ENCODE results near the gene TNFAIP8L1. TPM values are rescaled to one million over a fixed set of nuclear protein-coding genes. Genes with fewer than 3 reads are reported as not detected.

Gene TNFAIP8L1
- total RNA-seq, 4 donors from 2014 or later, result 7.3 to 8.8 (median 8.4) TPM

- Histone ChIP-seq H3K27me3 (no peaks in the 10 kb centered on the region), H3K36me3 (peaks cover 0 to 14% (median 0%) of the 10 kb centered on the region in 3 donors), H3K4me1 (peaks cover 0 to 30% (median 11%) of the 10 kb centered on the region in 4 donors), H3K27ac (peak overlapping the region; percentile 37 to 86 (median 59)), H3K4me3 (no peak overlapping the region), H3K9me3 (no peaks in the 10 kb centered on the region)
- peak; percentile 44 to 65 for TF ChIP-seq EP300 (IDR thresholded peaks at IDR 0.05)
- peak in 1 of 5 experiments; percentile 27 for TF ChIP-seq CTCF (IDR thresholded peaks at IDR 0.05)
- TF ChIP-seq POLR2A (IDR thresholded peaks at IDR 0.05), result no peak
- peak; percentile 41 to 54 for DNase-seq (ENCODE audit: low spot score in 2 of 2)
- 53 to 56% methylated on average over 17 to 18 of the region's 20 CpGs for whole genome bisulfite sequencing, 2 donors
Measured at GRCh38 chr19:4647676-4648644, 8.6 kb downstream of the TNFAIP8L1 start.

- H3K27me3 ChIP-seq, result no peaks in the 10 kb centered on the region
Measured at GRCh38 chr19:4649392-4650047, 10.2 kb downstream of the TNFAIP8L1 start.

GRCh38 chr19:4650159-4650558 is 10.8 kb downstream of the TNFAIP8L1 start:
- Histone ChIP-seq H3K4me1 (peaks cover 0 to 30% (median 11%) of the 10 kb centered on the region in 4 donors), H3K36me3 (peaks cover 0 to 28% (median 0%) of the 10 kb centered on the region in 3 donors), H3K27me3 (no peaks in the 10 kb centered on the region), H3K27ac (peak overlapping the region; percentile 25 to 86 (median 57)), H3K9me3 (no peaks in the 10 kb centered on the region), H3K4me3 (no peak overlapping the region)
- DNase-seq (ENCODE audit: low spot score in 2 of 2), result no peak
- WGBS, 2 donors, result 40 to 49% methylated on average over 2 of the region's 2 CpGs
- no peak for TF ChIP-seq EP300 (IDR thresholded peaks at IDR 0.05)
- TF ChIP-seq POLR2A (IDR thresholded peaks at IDR 0.05), result no peak
- TF ChIP-seq CTCF (IDR thresholded peaks at IDR 0.05), result no peak

More at GRCh38 chr19:4649392-4650047, 10.2 kb downstream of the TNFAIP8L1 start:
- 54 to 61% methylated on average over 8 to 15 of the region's 19 CpGs for WGBS, 2 donors
- H3K27ac ChIP-seq, result peak overlapping the region in 3 of 4 donors; percentile 25 to 86 (median 80)
- no peaks in the 10 kb centered on the region for H3K9me3 ChIP-seq
- H3K4me3 ChIP-seq, result no peak overlapping the region
- H3K36me3 ChIP-seq, result peaks cover 0 to 21% (median 0%) of the 10 kb centered on the region in 3 donors
- H3K4me1 ChIP-seq, result peaks cover 0 to 30% (median 11%) of the 10 kb centered on the region in 4 donors
- DNase-seq (ENCODE audit: low spot score in 2 of 2), result no peak
- peak; percentile 15 to 76 for TF ChIP-seq EP300 (IDR thresholded peaks at IDR 0.05)
- TF ChIP-seq POLR2A (IDR thresholded peaks at IDR 0.05), result no peak
- TF ChIP-seq CTCF (IDR thresholded peaks at IDR 0.05), result no peak

- DNase-seq (ENCODE audit: low spot score in 2 of 2), result no peak
- Histone ChIP-seq H3K9me3 (no peaks in the 10 kb centered on the region), H3K4me3 (no peak overlapping the region), H3K27me3 (no peaks in the 10 kb centered on the region), H3K4me1 (peaks cover 0 to 30% (median 11%) of the 10 kb centered on the region in 4 donors), H3K27ac (no peak overlapping the region), H3K36me3 (peaks cover 0 to 47% (median 0%) of the 10 kb centered on the region in 3 donors)
- TF ChIP-seq POLR2A (IDR thresholded peaks at IDR 0.05) (no peak), CTCF (IDR thresholded peaks at IDR 0.05) (no peak), EP300 (IDR thresholded peaks at IDR 0.05) (no peak)
- WGBS, 2 donors, result 94 to 95% methylated on average over 35 to 38 of the region's 44 CpGs
Measured at GRCh38 chr19:4652075-4652474, 12.8 kb downstream of the TNFAIP8L1 start.

Data from tibial nerve (tissue), 4 donors.